ENCODE measurements around the gene DNPEP.

- TF ChIP-seq CTCF (IDR thresholded peaks at IDR 0.05), result no peak
- TF ChIP-seq EP300 (IDR thresholded peaks at IDR 0.05), result no peak
- TF ChIP-seq POLR2A (IDR thresholded peaks at IDR 0.05), result no peak
These were observed 25.6 kb downstream of the DNPEP start for GRCh38 chr2:219362072-219362471.
